Nephron progenitor cell (in vitro differentiated cells): ENCODE data around the gene DVL1.

Source experiments
- DNase-seq: peaks from one replicate; pipeline ENCODE4 v3.0.0; 2021
- H3K27ac Mint-ChIP-seq: 2 replicates; pipeline ENCODE4 v1.8.0; 2021; ENCODE audit warnings: mild to moderate bottlenecking, moderate library complexity, mixed read lengths
- H3K27me3 Mint-ChIP-seq: 2 replicates; pipeline ENCODE4 v1.8.0; 2021; ENCODE audit warnings: mild to moderate bottlenecking, low read depth, mixed read lengths; ENCODE audit not compliant: poor library complexity
- H3K36me3 Mint-ChIP-seq: 2 replicates; pipeline ENCODE4 v1.8.0; 2021; ENCODE audit warnings: low read depth, mixed read lengths
- H3K4me1 Mint-ChIP-seq: 2 replicates; pipeline ENCODE4 v1.8.0; 2021; ENCODE audit warnings: mixed read lengths
- H3K4me3 Mint-ChIP-seq: 2 replicates; pipeline ENCODE4 v1.8.0; 2021; ENCODE audit warnings: mild to moderate bottlenecking, moderate library complexity, mixed read lengths
- H3K9me3 Mint-ChIP-seq: 2 replicates; pipeline ENCODE4 v1.8.0; 2021; ENCODE audit warnings: mild to moderate bottlenecking, moderate library complexity, mixed read lengths
- CTCF ChIP-seq: fragments of 200-600 bp; sonication (generic); IDR thresholded peaks from 2 replicates; pipeline ENCODE4 v1.5.0; 2021; ENCODE audit warnings: antibody characterized with exemption

Gene DVL1

GRCh38 chr1:1304331-1305299 lies 44.6 kb downstream of the DVL1 start:
- peaks cover 27% of the 10 kb centered on the region for H3K4me1 Mint-ChIP-seq

GRCh38 chr1:1303736-1304135 lies 45.5 kb downstream of the DVL1 start:
- no peak overlapping the region for H3K4me3 Mint-ChIP-seq
- H3K27me3 Mint-ChIP-seq, result peaks cover 3% of the 10 kb centered on the region
- TF ChIP-seq CTCF, result no peak
- H3K36me3 Mint-ChIP-seq, result no peaks in the 10 kb centered on the region
- DNase-seq, result no peak
- peaks cover 27% of the 10 kb centered on the region for H3K4me1 Mint-ChIP-seq
- H3K27ac Mint-ChIP-seq, result no peak overlapping the region
- no peaks in the 10 kb centered on the region for H3K9me3 Mint-ChIP-seq

More at GRCh38 chr1:1304331-1305299, 44.6 kb downstream of the DVL1 start:
- H3K9me3 Mint-ChIP-seq, result no peaks in the 10 kb centered on the region
- H3K27me3 Mint-ChIP-seq, result peaks cover 6% of the 10 kb centered on the region
- H3K27ac Mint-ChIP-seq, result peak overlapping the region; percentile 69
- TF ChIP-seq CTCF, result no peak
- H3K36me3 Mint-ChIP-seq, result no peaks in the 10 kb centered on the region
- DNase-seq, result peak; percentile 76
- H3K4me3 Mint-ChIP-seq, result peak overlapping the region; percentile 68

GRCh38 chr1:1302951-1303509 lies 46.2 kb downstream of the DVL1 start:
- Mint-ChIP-seq H3K27me3 (peaks cover 3% of the 10 kb centered on the region), H3K4me3 (no peak overlapping the region), H3K27ac (no peak overlapping the region), H3K36me3 (no peaks in the 10 kb centered on the region), H3K4me1 (peaks cover 27% of the 10 kb centered on the region), H3K9me3 (no peaks in the 10 kb centered on the region)
- no peak for TF ChIP-seq CTCF
- no peak for DNase-seq

- Mint-ChIP-seq H3K9me3 (no peaks in the 10 kb centered on the region), H3K36me3 (no peaks in the 10 kb centered on the region), H3K27me3 (peaks cover 3% of the 10 kb centered on the region), H3K4me3 (no peak overlapping the region), H3K27ac (no peak overlapping the region), H3K4me1 (peaks cover 24% of the 10 kb centered on the region)
- TF ChIP-seq CTCF, result peak; percentile 50
- no peak for DNase-seq
These were observed 47.2 kb downstream of the DVL1 start for GRCh38 chr1:1302006-1302430.

GRCh38 chr1:1300352-1300739 lies 48.9 kb downstream of the DVL1 start:
- Mint-ChIP-seq H3K4me3 (no peak overlapping the region), H3K36me3 (no peaks in the 10 kb centered on the region), H3K27ac (no peak overlapping the region), H3K9me3 (no peaks in the 10 kb centered on the region), H3K4me1 (peaks cover 10% of the 10 kb centered on the region), H3K27me3 (peaks cover 3% of the 10 kb centered on the region)
- no peak for TF ChIP-seq CTCF
- DNase-seq, result no peak
